ENCODE data around the gene SEMA5B. TPM values are rescaled to one million over a fixed set of nuclear protein-coding genes. Genes with fewer than 3 reads are reported as not detected.

The SEMA5B gene
- polyA plus RNA-seq, 1 donor (not counting 4 experiments of a cell fraction or from before 2014, with no cell fraction given): 0.04 TPM

- dilution Hi-C loops (cut with MboI; ENCODE audit: extremely low pct_ligation_motif_present, low sequenced_read_pairs): no loop called here
- no peak overlapping the region for H3K9ac ChIP-seq (ENCODE audit: control insufficient read depth, extremely low read depth, insufficient read depth, low read length)
These were observed 32.6 kb downstream of the SEMA5B start for GRCh38 chr3:122994954-122995353.

GRCh38 chr3:122993124-122993978, 34.2 kb downstream of the SEMA5B start:
- peaks cover 79% of the 10 kb centered on the region for H3K27me3 ChIP-seq (ENCODE audit: control insufficient read depth, extremely low read depth, insufficient read depth, low read length)
- dilution Hi-C loops (cut with MboI; ENCODE audit: extremely low pct_ligation_motif_present, low sequenced_read_pairs): no loop called here
- TF ChIP-seq EZH2 (IDR thresholded peaks at IDR 0.05; ENCODE audit: low read length): no peak
- peak in 1 of 3 experiments; percentile 16 for TF ChIP-seq CTCF (optimal IDR thresholded peaks at IDR 0.05 in 1 of 3, IDR thresholded peaks at IDR 0.05 in 1 of 3, conservative IDR thresholded peaks at IDR 0.05 in 1 of 3; ENCODE audit: extremely low read depth in 1 of 3, insufficient read depth in 2 of 3, low read length in 3 of 3)

More at GRCh38 chr3:122994954-122995353, 32.6 kb downstream of the SEMA5B start:
- Histone ChIP-seq H3K4me2 (ENCODE audit: control insufficient read depth, extremely low read depth, insufficient read depth, low read depth, low read length) (no peak overlapping the region), H3K27me3 (ENCODE audit: control insufficient read depth, extremely low read depth, insufficient read depth, low read length) (peaks cover 63% of the 10 kb centered on the region), H2AFZ (ENCODE audit: control insufficient read depth, low read length) (no peak overlapping the region), H4K20me1 (ENCODE audit: control insufficient read depth, extremely low read depth, insufficient read depth, low read length) (no peaks in the 10 kb centered on the region), H3K79me2 (ENCODE audit: control insufficient read depth, insufficient read depth, low read length) (no peaks in the 10 kb centered on the region), H3K4me3 (ENCODE audit: control insufficient read depth in 2 of 3, extremely low read depth in 1 of 3, insufficient read depth in 2 of 3, low read depth in 1 of 3, low read length in 3 of 3) (no peak overlapping the region), H3K4me1 (ENCODE audit: control insufficient read depth, extremely low read depth, insufficient read depth, low read length) (no peaks in the 10 kb centered on the region), H3K9me3 (ENCODE audit: control insufficient read depth, low read depth, low read length) (no peaks in the 10 kb centered on the region), H3K36me3 (ENCODE audit: control insufficient read depth in 2 of 2, extremely low read depth in 1 of 2, insufficient read depth in 2 of 2, low read length in 2 of 2) (no peaks in the 10 kb centered on the region), H3K9me1 (ENCODE audit: control insufficient read depth, extremely low read depth, insufficient read depth, low read length) (no peaks in the 10 kb centered on the region), H3K27ac (ENCODE audit: control insufficient read depth, insufficient read depth, low read length) (no peak overlapping the region)
- no peak for DNase-seq (ENCODE audit: low read depth, low spot score)
- FAIRE-seq: no peak
- no peak for TF ChIP-seq CTCF (optimal IDR thresholded peaks at IDR 0.05 in 1 of 3, IDR thresholded peaks at IDR 0.05 in 1 of 3, conservative IDR thresholded peaks at IDR 0.05 in 1 of 3; ENCODE audit: extremely low read depth in 1 of 3, insufficient read depth in 2 of 3, low read length in 3 of 3)
- no peak for TF ChIP-seq EZH2 (IDR thresholded peaks at IDR 0.05; ENCODE audit: low read length)

More at GRCh38 chr3:122993124-122993978, 34.2 kb downstream of the SEMA5B start:
- DNase-seq (ENCODE audit: low read depth, low spot score) (no peak), FAIRE-seq (no peak)
- H3K9ac ChIP-seq (ENCODE audit: control insufficient read depth, extremely low read depth, insufficient read depth, low read length): no peak overlapping the region
- no peaks in the 10 kb centered on the region for H3K4me1 ChIP-seq (ENCODE audit: control insufficient read depth, extremely low read depth, insufficient read depth, low read length)
- no peak overlapping the region for H3K4me3 ChIP-seq (ENCODE audit: control insufficient read depth in 2 of 3, extremely low read depth in 1 of 3, insufficient read depth in 2 of 3, low read depth in 1 of 3, low read length in 3 of 3)
- no peaks in the 10 kb centered on the region for H3K36me3 ChIP-seq (ENCODE audit: control insufficient read depth in 2 of 2, extremely low read depth in 1 of 2, insufficient read depth in 2 of 2, low read length in 2 of 2)
- no peaks in the 10 kb centered on the region for H3K79me2 ChIP-seq (ENCODE audit: control insufficient read depth, insufficient read depth, low read length)
- H3K27ac ChIP-seq (ENCODE audit: control insufficient read depth, insufficient read depth, low read length): no peak overlapping the region
- H2AFZ ChIP-seq (ENCODE audit: control insufficient read depth, low read length): no peak overlapping the region
- H4K20me1 ChIP-seq (ENCODE audit: control insufficient read depth, extremely low read depth, insufficient read depth, low read length): no peaks in the 10 kb centered on the region
- no peak overlapping the region for H3K4me2 ChIP-seq (ENCODE audit: control insufficient read depth, extremely low read depth, insufficient read depth, low read depth, low read length)
- no peaks in the 10 kb centered on the region for H3K9me1 ChIP-seq (ENCODE audit: control insufficient read depth, extremely low read depth, insufficient read depth, low read length)
- H3K9me3 ChIP-seq (ENCODE audit: control insufficient read depth, low read depth, low read length): no peaks in the 10 kb centered on the region
